ENCODE data around the gene TPM2.

DNA sequence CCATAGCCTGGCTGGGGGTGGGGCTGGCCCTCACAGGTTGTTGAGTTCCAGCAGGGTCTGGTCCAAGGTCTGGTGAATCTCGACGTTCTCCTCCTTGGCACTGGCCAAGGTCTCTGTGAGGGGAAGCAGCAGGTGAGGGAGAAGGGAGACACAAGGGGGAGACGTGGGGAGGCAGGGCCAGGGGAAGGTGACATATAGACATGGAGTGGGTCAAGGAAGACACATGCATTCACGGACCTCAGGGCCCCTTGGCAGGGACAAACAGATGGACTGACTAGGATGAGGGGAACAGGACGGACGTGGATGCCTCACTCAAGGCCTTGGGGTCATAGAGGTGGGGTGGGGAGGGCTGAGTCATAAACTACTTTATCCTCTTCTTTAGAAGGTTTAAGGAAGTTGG is 7.7 kb downstream of the TPM2 start:
- TF ChIP-seq EZH2 (IDR thresholded peaks at IDR 0.05): no peak
- TF ChIP-seq POLR2AphosphoS5 (IDR thresholded peaks at IDR 0.05; ENCODE audit: borderline replicate concordance, low read depth, low read length): no peak
